GM06990 (cell line): Measurements from ENCODE around the gene WBP1L.

Experiments
- DNase-seq: peaks from one replicate; pipeline ENCODE4 v3.0.0-alpha.2; 2011; ENCODE audit not compliant: insufficient read length; ENCODE audit errors: extremely low read depth
- H3K27me3 ChIP-seq: replicated peaks from 2 replicates; pipeline ENCODE4 v1.6.0; 2011; ENCODE audit warnings: low read length; ENCODE audit not compliant: control insufficient read depth, insufficient read depth
- H3K36me3 ChIP-seq: 2 replicates; pipeline ENCODE4 v1.5.1; 2011; ENCODE audit warnings: low read length; ENCODE audit not compliant: control insufficient read depth, insufficient read depth
- H3K4me3 ChIP-seq: replicated peaks from 2 replicates; pipeline ENCODE4 v1.5.1; 2011; ENCODE audit warnings: low read depth, mild to moderate bottlenecking, control low read depth, low read length
- TF ChIP-seq, protein P1 (sequence below): IDR thresholded peaks from 2 replicates; pipeline ENCODE4 v1.5.1; 2011; ENCODE audit warnings: low read length, control low read depth, mild to moderate bottlenecking, inconsistent platforms; ENCODE audit not compliant: insufficient read depth, poor library complexity, severe bottlenecking

The WBP1L gene

GRCh38 chr10:102801496-102801895 lies 57.7 kb downstream of the WBP1L start:
- no peak overlapping the region for H3K4me3 ChIP-seq
- no peaks in the 10 kb centered on the region for H3K27me3 ChIP-seq
- H3K36me3 ChIP-seq: peaks cover 13% of the 10 kb centered on the region
- no peak for DNase-seq
- TF ChIP-seq, protein P1, sequence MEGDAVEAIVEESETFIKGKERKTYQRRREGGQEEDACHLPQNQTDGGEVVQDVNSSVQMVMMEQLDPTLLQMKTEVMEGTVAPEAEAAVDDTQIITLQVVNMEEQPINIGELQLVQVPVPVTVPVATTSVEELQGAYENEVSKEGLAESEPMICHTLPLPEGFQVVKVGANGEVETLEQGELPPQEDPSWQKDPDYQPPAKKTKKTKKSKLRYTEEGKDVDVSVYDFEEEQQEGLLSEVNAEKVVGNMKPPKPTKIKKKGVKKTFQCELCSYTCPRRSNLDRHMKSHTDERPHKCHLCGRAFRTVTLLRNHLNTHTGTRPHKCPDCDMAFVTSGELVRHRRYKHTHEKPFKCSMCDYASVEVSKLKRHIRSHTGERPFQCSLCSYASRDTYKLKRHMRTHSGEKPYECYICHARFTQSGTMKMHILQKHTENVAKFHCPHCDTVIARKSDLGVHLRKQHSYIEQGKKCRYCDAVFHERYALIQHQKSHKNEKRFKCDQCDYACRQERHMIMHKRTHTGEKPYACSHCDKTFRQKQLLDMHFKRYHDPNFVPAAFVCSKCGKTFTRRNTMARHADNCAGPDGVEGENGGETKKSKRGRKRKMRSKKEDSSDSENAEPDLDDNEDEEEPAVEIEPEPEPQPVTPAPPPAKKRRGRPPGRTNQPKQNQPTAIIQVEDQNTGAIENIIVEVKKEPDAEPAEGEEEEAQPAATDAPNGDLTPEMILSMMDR: no peak

DNA sequence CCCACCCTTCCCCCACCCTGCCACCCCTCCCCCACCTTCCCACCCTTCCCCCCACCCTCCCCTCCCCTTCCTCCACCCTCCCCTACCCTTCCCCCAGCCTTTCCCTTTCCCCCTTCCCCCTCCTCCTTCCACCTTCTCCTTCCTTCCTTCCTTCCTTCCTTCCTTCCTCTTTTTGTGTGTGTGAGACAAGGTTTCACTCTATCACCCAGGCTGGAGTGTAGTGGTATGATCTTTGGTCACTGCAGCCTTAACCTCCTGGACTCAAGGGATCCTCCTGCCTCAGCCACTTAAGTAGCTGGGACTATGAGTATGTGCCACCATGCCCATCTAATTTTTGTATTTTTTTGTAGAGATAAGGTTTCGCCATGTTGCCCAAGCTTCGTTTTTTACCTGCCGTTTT lies 58.2 kb downstream of the WBP1L start:
- TF ChIP-seq, protein P1: no peak
- Histone ChIP-seq H3K4me3 (no peak overlapping the region), H3K36me3 (peaks cover 13% of the 10 kb centered on the region)

GRCh38 chr10:102802920-102803534 lies 59.3 kb downstream of the WBP1L start:
- no peaks in the 10 kb centered on the region for H3K27me3 ChIP-seq
- peaks cover 12% of the 10 kb centered on the region for H3K36me3 ChIP-seq
- TF ChIP-seq, protein P1: no peak
- H3K4me3 ChIP-seq: no peak overlapping the region
- no peak for DNase-seq

More for the DNA sequence above, 58.2 kb downstream of the WBP1L start:
- no peak for DNase-seq
- no peaks in the 10 kb centered on the region for H3K27me3 ChIP-seq

- peaks cover 8% of the 10 kb centered on the region for H3K36me3 ChIP-seq
- TF ChIP-seq, protein P1: no peak
- DNase-seq: no peak
- H3K4me3 ChIP-seq: no peak overlapping the region
- no peaks in the 10 kb centered on the region for H3K27me3 ChIP-seq
These were observed 60.8 kb downstream of the WBP1L start for GRCh38 chr10:102804382-102805055.

GRCh38 chr10:102808380-102808779 lies 64.6 kb downstream of the WBP1L start:
- Histone ChIP-seq H3K27me3 (no peaks in the 10 kb centered on the region), H3K4me3 (no peak overlapping the region), H3K36me3 (peaks cover 23% of the 10 kb centered on the region)
- TF ChIP-seq, protein P1: no peak
- no peak for DNase-seq
